GM19240 (cell line): Measurements from ENCODE around the gene NCSTN.
"Not testable (repeated sequence)": the region's sequence is repeated elsewhere in the genome, so short reads cannot be mapped to it uniquely, and the experiment has no call there.

Experiments
- DNase-seq: peaks from one replicate; pipeline ENCODE4 v3.0.0; 2011; ENCODE audit warnings: low spot score; ENCODE audit not compliant: insufficient read length

NCSTN gene

DNA sequence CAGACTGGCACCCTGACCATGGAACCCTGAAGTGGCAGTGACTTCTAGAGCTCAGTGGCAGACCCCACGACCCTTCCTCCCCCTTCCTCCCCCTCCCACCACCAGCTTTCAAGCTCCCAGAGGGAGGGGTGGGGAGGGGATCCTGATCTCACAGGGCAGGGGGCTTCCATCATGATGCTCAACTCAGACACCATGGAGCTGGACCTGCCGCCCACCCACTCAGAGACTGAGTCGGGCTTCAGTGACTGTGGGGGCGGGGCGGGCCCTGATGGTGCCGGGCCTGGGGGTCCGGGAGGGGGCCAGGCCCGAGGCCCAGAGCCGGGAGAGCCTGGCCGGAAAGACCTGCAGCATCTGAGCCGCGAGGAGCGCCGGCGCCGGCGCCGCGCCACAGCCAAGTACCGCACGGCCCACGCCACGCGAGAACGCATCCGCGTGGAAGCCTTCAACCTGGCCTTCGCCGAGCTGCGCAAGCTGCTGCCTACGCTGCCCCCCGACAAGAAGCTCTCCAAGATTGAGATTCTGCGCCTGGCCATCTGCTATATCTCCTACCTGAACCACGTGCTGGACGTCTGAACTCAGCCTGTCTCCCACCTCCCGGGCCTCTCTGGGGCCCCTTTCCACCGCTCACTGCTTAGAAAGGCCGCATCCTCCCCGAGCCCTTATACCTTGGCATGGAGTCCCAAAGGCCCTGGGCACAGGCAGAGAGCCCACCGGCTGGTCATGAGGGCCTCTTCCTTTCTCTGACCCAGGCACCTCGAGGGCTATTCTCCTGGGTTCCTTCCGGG, 27.6 kb downstream of the NCSTN start:
- DNase-seq, result no peak

DNA sequence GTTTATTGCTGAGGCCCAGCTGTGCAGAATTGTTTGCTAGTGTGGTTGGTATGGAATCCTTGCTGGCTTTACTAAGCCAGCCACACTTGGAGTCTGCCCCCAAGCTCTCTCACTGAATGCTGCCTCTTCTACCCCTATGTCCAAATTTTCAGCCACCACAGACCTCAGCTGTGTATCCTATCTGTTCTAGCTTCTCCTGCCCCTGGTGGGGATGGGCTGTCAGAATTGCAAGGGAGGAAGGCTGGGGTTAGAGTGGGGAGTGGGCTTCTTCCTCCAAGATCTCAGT, 28.1 kb downstream of the NCSTN start:
- no peak for DNase-seq

DNA sequence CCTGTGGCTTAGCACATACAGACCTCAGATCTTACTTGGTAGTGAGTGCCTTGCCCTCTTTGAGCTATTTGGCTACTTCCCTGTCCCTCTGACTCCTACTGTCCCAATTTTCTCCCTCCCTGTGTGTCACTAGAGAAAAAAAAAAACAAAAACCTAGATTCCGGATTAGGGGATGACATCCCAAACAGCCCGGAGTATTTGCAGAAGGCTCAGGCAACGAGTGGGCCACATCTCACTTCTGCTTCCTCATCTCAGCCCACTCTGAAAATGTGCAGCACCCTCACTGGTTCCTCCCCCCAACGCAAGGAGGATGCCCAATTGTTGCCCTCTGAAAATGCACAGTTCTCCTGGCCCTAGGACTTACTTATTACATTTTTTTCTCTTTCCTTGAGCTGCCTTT, 28.6 kb downstream of the NCSTN start:
- DNase-seq, result no peak

DNA sequence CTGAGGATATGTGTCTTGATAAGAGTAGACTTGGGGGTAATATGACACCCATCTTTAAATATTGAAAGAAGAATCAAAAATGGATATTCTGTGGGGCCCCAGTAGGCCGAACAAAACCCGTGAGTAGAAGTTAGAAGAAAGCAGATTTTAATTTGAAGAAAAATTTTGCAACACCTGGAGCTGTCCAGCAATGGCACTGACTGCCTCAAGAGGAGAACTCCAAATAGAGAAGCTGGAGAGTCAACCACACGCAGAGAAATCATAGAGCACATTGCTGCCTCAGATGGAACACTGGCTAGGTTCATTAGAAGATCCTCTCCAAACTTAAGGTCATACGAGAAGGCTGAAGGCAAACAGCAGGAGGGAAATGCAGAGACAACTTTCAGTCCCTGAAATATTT, 30.5 kb downstream of the NCSTN start:
- DNase-seq, result no peak

DNA sequence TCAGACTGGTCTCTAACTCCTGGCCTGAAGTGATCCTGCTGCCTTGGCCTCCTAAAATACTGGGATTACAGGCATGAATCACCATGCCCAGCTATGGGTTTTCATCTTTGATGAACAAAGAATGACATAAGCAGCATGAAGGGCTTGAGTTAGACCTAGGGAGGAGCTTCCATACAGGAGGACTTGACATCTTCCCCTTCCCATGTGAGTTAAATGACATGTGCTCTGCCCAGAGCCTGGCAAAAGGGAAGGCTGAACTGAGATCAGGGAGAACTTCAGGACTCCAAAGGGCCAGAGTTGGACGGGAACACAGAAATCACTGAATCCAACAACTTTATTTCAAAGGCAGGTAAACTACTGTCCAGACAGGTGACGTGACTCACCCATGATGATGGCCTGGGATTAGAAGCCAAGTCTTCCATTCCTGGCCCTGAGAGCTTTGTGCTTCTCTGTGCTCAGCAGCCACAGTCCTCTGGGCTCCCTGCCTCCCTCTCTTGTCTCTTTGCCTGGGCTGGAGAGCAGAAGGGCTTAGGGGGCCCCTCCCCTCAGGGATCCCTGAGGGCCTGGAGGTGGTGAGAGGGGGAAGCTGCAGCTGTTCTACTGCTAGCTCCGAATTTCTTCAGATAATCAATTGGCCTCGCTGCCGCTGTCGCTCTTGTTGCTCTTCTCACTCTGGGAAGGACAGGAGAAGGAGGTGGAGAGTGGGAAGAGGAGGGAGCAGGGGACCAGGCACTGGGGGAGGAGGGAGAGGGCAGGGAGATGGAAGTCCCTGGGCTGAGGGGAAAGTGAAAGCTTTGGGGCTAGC, 31.3 kb downstream of the NCSTN start:
- no peak for DNase-seq

DNA sequence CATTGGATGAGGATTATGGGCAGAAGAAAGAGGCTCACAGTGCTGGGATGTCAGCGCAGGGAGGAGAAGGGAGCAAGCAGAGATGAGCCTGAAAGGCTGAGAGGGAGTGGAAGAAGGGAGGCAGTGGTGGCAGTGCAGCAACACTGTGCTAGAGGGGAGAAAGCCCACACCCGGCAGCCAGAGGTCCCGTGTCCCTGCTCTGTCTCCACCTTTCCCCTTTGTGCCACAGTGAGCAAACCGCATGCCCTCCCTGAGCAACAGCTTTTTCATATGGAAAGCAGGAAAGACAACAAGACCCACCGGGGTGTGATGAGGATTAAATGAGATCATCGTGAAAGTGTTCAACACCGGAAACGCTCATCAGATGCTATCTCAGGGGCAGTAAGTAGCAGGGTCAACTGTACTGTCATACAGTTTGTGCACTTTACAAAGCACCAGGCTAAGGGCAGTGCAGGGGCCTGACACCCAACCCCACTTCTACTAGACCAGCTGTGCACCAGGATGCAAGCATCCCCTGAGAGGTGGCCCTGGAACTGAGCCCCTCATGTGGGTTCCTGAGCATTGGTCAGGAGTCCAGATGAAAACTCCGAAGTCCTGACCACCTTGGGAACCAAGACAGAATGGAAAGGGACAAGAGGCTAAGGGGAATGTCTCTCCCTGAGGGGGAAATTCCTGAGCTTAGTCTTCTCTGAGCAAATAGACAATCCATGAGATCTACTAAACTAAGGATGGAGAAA, 32.8 kb downstream of the NCSTN start:
- no peak for DNase-seq

DNA sequence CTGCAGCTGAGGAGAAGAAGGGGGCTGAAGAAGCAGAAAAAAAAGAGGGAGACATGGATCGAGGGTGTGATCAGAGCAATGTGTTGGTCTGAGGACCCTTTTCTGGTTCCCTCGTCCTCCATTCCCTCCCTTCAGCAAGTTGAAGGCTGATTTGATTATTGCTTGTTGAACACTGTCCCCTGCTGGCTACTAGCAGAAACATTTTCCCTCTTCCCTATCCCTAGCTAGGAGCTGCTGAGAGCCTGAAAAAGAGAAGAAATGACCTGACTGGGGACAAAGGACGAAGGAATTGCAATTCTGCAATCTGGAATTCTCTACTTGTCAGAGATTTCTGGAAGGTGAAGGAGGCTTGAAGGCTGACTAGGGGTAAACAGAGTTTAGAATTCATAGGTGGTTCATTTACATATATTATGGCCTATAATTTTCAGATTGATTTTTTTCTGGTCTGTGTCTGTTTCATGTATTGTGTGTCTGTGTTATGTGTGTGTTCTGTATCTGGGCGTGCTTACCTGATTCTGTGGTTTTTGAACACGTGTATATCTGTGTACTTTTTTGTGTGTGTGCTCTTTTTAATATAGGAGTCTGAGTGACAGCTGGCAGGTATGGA, 33.4 kb downstream of the NCSTN start:
- DNase-seq, result peak; percentile 59

DNA sequence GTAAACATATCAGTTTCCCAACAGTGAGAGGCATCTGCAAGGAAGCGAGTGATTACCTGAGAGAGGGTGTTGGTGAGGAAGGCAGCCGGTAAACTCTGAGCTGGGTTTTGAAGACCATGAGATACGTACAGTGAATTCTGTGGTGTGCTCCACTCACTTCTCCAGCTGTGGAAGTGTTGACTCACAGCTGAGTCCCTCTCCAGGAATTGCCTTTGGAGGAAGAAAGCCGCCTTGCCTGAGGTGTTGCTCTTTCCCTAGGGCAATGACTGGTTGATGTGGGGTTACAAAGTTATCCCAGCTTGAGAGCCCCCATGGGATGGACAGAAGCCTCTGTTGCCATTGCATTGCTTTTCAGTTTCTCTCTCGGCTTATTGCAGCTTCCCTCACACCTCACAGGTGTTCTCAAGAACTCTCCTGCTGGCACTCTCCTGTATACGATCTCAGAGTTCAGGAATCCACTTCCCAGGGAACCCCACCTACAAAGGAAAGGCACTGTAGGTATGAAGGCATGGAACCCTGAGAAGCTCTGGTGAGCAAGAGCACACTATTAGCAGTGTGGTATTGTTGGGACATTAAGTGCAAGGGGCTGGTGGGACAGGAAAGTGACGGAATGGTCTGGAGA, 34.5 kb downstream of the NCSTN start:
- DNase-seq, result no peak

DNA sequence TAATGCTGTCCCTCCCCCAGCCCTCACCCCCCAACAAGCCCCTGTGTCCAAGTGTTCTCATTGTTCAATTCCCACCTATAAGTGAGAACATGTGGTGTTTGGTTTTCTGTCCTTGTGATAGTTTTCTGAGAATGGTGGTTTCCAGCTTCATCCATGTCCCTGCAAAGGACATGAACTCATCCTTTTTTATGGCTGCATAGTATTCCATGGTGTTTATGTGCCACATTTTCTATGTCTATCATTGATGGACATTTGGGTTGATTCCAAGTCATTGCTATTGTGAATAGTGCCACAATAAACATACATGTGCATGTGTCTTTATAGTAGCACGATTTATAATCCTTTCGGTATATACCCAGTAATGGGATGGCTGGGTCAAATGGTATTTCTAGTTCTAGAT, 41.6 kb downstream of the NCSTN start:
- DNase-seq, result not testable (repeated sequence)

DNA sequence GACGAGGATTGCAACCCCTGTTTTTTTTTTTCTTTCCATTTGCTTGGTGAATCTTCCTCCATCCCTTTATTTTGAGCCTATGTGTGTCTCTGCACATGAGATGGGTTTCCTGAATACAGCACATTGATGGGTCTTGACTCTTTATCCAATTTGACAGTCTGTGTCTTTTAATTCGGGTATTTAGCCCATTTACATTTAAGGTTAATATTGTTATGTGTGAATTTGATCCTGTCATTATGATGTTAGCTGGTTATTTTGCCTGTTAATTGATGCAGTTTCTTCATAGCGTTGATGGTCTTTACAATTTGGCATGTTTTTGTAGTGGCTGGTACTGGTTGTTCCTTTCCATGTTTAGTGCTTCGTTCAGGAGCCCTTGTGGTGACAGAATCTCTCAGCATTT, 45.2 kb downstream of the NCSTN start:
- DNase-seq, result not testable (repeated sequence)

DNA sequence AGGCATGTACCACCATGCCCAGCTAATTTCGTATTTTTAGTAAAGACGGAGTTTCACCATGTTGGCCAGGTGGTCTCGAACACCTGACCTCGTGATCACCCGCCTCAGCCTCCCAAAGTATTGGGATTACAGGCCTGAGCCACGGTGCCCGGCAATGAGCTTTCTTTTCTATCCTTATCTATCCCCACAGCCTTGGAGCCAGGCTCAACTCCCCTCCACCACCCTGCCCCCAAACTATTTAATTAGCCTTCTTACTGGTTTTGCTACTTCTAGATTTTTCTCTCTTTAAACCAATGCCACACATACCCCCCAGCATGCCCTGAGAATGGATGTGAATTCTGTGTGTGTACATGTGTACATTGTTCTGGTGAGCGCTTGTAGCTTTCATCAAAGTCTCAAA, 51.5 kb downstream of the NCSTN start:
- no peak for DNase-seq

DNA sequence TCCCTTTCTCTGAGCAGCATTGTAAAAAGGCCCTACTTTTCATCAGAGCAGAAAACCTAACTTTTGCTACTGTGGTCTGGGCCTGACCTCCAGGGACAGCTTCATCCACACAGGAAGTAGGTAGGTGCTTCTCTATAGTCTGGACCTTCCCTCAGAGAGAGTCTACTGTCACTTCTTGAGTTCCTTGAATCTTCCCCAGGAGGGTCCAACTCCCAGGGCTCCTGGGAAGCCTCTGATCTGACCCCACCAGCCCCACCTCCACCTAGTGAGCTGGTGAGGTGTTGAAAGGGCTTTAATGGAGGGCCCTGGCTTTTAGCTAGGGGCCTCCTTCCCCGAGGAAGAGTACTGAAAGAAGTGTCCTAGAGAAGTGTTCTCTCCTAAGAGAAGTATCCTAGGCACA, 54.5 kb downstream of the NCSTN start:
- DNase-seq, result no peak

DNA sequence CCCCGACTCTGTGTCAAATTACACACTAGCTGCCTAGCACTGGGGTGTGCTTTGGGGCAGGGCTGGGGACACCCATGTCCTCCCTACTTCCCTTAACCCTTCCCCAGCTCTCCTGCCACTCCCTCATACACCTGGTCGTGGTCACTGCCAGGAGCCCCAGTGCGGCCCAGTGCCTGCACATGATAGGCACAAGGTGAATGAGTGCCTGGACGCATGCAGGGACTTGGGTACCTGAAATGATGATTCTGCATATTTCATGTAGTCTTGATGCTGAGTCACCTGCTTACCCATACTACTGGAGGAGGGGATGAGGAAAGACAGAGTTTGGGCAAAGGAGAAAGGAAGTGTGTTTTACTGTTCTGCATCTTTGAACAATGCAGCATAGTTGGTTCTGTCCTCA, 55.6 kb downstream of the NCSTN start:
- no peak for DNase-seq

DNA sequence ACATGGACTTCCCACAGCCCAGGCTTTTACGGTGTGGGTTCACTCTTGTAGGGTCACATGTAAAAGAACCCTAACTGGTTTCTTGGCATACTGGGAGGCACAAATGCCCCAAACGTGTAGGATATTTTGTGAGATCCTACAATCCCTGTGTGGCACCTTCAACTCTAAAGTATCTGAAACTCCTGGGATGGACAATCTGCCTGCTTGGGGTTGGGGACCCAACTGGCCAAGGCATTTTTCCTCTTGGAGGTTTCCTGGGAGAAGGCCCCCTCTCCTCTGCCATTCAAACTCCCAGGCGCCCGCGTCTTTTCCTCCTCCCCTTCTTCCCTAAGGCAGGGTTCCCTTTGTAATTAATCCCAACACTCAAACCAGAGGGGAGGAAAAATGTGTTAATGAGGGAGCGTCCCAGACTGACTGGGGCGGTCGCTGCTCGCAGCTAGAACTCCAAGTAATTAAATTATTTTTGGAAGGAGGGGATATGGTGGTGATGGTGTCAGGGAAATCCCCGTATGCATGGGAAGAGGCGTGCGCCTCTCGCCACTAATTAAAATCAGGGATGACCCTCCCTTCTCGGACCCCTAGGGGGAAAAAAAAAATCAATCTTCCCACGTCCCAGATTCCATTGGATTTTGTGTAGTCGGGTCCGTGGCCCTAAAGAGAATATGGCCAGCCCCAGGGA, 56.5 kb downstream of the NCSTN start:
- DNase-seq, result no peak

DNA sequence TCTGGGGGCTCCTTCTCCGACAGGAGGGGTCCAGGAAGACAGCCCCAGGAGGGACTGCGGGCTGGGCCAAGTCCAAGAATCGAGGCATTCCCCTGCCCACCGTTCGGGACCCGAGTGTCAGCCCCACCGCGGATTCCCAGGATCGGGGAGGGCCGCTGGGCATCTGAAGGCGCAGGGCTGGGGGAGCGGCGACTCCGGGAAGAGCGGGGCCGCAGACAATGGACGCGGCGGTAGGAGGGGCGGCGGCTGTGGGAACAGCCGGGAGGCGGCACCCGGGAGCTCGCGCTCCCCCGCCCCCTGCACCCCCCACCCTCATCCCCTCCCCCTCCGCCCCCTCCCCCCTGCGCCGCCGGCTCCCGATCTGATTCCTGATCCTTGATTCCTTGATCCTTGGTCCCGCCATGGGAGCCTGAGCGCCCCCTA, 57.1 kb downstream of the NCSTN start, which contains the start of gene VANGL2:
Gene VANGL2, plus strand, starts transcription at position 342 of the 423 bp plus-strand sequence. CDS start 15,274 bp downstream, outside the sequence.
- no peak for DNase-seq

DNA sequence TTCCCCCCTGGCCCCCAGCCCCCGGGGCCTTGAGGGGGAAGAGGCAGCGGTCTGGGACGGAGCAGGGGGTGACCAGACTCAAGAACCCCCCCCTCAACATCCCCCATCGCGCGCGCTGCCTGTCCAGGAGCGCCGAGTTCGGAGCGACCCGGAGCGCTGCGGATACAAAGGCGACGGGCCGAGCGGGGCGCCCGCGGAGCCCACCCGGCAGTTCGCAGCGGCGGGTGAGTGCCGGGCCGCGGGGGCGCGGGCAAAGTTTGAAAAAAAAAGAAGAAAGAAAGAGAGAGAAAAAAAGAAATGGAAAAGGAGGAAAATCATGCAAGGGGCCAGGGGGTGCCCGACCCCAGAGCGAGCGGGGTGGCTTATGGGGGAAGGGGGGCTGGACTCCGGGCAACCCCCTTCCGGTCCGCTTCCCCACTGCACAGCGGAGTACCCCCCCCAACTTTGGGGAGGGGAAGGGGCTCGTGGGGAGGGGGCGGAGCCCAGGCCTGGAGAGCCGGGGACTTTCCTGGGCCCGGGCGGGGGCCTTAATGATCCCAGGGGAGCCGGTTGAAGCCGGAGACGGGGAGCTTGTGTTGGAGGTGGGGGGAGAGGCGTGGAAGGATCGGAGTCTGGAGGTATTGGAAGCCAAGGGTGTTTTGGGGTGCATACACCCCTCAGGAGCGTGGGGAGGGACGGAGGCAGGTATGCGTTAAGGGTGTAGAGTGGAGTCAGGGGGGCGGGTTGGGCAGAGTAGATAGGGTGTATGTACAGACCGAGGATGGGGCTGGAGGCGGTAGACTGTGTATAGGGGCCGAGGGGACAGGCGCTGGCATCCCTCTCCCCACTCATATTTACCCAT, 57.7 kb downstream of the NCSTN start:
- DNase-seq, result no peak

DNA sequence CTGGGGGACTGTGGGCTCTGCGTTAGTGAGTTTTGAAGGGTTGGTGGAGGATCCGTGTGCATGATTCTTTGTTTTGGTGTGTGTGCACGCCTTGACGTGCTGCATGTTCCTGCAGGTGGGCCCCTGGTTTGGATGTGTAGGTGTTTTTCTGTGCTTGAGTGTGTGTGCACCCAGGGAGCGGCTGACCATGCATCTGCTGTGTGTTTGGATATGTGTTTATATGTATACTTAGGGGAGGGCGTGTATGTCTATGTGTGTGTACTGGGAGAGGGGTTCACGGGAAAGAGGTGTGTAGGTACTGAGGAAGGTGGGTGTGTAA, 58.3 kb downstream of the NCSTN start:
- DNase-seq, result no peak

DNA sequence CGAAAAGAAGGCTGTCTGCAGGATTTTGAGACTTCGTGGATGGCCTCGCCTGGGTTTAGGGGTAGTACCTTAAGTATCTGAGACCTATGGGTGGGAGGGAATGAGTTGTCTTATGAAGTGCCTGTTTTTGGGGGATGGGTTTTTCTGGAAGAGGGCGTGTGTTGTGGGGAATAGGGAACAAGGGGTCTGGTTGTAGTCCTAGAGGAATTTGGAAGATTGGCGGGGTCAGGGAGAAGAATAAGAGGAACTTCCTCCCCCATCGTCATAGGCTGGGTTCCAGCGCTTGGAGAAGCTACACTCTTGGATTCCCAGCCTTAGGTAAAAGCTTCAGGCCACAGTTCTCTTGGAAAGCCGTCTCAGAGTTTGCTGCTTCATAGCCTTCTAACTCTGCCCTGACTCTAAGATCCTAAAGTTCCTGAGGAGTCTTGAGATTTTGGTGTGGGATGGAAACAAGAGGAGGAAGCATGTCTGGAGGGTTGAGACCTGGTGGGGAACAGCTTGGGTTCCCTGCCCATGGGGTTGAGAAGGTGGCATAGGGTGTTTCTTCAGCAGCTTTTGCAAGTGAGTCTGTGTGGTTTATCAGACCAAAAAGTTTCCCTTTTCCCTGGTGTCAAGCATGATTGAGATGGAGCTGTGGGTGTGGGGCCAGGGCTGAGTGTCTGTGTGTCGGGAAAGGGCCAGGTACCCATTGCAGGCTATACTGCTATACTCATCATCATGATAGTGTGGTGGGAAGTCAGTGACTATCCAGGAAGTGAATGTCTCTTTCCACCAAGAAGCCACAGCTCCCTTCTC, 59.0 kb downstream of the NCSTN start:
- no peak for DNase-seq

DNA sequence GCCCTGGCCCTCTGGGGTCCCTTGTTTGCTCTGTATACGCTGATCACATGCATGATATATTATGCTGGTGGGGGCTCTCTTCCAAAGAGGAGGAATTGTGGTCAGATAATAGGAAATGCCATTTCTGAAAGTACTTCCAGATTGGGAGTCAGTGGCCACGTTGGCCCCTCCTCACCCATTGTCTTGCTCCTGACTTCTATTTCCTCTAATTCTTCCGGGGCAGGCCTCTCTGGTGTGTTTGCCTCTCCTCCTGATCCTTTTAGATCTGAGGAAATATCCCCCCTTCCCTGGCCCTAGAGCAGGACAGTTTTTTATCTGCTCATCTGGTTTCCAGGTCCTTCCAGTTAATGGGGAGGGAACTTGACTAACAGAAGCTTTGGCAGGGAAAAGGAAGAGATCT, 60.1 kb downstream of the NCSTN start:
- DNase-seq, result no peak
